Neural progenitor cell (in vitro differentiated cells): ENCODE measurements around the gene AHRR.

Experiments used
- EZH2 ChIP-seq: fragments of 200-600 bp; sonication (generic); IDR thresholded peaks from 2 replicates; pipeline ENCODE4 v1.6.1; 2017; ENCODE audit warnings: antibody characterized with exemption, mild to moderate bottlenecking, moderate library complexity
- TF ChIP-seq, protein P1 (sequence below): fragments of 200-600 bp; sonication (generic); IDR thresholded peaks from 2 replicates; pipeline ENCODE4 v1.5.1; 2017; ENCODE audit warnings: antibody characterized with exemption, mild to moderate bottlenecking

DNA sequence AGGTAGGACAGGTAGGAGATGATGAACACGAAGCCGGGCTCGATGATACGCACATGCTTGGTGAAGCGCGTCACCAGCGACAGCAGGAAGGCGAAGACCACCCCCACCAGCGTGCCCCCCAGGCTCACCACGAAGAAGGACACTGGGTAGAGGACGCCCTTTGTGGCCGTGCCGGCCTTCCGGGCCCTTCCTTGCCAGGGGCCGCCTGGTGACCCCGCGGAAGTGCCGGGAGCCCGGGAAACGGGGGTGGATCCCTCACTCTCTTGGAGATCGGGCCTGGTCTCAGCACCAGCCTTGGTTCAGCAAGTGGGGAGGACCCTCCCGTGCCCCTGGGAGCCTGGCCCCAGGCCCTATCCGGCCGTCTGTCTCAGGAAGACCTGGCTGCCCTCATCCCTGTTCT is 163.0 kb downstream of the AHRR start:
- TF ChIP-seq, protein P1, sequence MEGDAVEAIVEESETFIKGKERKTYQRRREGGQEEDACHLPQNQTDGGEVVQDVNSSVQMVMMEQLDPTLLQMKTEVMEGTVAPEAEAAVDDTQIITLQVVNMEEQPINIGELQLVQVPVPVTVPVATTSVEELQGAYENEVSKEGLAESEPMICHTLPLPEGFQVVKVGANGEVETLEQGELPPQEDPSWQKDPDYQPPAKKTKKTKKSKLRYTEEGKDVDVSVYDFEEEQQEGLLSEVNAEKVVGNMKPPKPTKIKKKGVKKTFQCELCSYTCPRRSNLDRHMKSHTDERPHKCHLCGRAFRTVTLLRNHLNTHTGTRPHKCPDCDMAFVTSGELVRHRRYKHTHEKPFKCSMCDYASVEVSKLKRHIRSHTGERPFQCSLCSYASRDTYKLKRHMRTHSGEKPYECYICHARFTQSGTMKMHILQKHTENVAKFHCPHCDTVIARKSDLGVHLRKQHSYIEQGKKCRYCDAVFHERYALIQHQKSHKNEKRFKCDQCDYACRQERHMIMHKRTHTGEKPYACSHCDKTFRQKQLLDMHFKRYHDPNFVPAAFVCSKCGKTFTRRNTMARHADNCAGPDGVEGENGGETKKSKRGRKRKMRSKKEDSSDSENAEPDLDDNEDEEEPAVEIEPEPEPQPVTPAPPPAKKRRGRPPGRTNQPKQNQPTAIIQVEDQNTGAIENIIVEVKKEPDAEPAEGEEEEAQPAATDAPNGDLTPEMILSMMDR, result no peak
- no peak for TF ChIP-seq EZH2
